Measurements from ENCODE around the gene RNF145.
"Not testable (repeated sequence)": the region's sequence is repeated elsewhere in the genome, so short reads cannot be mapped to it uniquely, and the experiment has no call there.

The RNF145 gene, protein sequence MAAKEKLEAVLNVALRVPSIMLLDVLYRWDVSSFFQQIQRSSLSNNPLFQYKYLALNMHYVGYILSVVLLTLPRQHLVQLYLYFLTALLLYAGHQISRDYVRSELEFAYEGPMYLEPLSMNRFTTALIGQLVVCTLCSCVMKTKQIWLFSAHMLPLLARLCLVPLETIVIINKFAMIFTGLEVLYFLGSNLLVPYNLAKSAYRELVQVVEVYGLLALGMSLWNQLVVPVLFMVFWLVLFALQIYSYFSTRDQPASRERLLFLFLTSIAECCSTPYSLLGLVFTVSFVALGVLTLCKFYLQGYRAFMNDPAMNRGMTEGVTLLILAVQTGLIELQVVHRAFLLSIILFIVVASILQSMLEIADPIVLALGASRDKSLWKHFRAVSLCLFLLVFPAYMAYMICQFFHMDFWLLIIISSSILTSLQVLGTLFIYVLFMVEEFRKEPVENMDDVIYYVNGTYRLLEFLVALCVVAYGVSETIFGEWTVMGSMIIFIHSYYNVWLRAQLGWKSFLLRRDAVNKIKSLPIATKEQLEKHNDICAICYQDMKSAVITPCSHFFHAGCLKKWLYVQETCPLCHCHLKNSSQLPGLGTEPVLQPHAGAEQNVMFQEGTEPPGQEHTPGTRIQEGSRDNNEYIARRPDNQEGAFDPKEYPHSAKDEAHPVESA

DNA sequence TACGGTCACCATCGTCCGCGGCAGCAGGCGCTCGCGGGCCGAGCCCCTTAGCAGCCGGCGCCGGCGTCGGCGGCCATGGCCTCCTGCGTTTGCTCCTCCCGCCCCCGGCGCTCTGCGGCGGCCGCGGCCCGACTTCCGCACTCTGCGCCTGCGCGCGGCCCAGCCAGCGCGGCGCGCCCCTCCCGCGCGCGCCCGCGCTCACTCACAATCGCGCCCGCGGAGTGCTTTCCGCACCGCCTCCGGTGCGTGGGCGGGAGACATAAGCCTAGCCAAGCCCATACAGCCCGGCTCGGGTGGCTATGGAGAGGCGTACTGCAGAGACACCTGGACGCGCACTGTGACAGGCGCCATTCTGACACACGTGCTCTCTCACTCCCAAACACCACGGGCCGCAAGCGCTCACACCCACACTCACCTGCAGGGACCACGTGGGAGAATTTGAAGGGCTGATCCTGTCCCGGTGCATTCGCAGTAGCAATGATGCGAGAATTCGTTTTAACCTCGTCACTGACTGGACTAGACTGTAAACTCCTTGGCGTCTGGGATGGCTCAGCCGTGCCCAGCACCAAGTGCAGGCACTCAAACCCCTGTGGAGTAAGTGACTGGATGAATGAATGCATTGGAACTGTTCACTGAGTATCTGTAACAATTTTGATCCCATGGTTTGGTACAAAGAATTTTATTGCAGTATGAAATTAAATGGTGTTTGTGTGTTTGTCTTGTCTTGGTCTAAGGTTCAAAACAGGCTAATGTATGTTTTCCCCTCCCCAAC, at the start of gene RNF145:
TSS of gene RNF145 (minus strand) at position 116 of the 772 bp plus-strand sequence. CDS start 5,936 bp downstream, outside the sequence.
- DNase-seq: peak; percentile 80 to 90 (median 84)

DNA sequence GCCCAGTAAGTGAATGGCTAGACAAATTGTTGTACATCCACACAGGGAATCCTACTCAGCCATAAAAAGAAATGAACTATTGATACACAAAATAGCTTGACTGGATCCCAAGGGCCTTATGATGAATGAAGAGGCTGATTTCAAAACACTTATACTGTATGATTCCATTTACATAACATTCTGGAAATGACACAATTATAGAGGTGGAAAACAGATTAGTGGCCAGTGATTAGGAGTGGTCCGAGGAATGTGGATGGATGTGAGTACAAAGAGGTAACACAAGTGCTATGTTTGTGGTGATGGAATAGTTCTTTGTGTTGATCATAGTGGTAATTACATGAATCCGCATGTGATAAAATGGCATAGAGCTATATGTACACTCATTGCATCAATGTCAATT, 49.0 kb upstream of the RNF145 start:
- no peak for DNase-seq

DNA sequence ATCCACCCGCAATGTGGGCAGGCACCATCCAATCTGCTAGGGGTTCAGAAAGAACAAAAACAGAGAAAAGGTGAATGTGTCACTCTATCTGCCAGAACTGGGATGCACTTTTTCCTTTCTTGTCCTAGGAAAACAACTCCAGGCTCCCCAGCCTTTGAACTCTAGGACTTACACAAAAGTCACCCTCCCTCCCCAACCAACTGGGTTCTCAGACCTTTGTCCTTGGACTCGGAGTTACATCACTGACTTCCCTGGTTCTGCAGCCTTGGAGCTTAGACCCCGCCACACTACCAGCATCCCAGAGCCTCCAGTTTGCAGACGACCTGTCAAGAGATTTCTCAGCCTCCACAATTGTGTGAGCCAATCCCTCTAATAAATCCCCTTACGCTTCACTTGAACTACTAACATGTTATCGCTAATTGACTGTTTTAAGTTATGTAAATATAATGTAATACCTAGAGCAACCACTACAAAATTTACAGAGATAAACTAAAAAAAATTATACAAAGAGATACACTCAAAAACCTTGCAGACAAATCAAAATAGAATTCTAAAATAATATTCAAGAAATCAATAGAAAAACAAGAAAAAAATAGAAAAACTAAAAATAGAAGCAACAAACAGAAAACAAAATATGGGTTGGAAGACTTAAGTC, 48.4 kb upstream of the RNF145 start:
- DNase-seq: no peak

DNA sequence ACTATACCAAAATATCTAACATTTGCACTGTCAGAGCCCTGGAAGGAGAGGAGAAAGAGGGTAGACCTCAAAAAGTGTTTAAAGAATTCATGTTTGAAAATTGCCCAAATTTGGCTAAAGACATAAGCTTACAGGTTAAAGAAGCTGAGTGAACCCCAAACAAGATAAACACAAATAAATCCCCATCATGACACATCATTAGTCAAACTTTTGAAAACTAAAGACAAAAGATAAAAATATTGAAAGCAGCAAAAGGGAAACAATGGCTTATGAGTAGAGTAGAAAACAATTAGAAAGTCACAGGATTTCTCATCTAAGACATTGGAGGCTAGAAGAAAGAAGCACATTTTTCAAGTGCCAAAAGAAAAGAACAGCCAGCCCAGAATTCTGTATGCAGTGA, 47.7 kb upstream of the RNF145 start:
- DNase-seq: no peak

DNA sequence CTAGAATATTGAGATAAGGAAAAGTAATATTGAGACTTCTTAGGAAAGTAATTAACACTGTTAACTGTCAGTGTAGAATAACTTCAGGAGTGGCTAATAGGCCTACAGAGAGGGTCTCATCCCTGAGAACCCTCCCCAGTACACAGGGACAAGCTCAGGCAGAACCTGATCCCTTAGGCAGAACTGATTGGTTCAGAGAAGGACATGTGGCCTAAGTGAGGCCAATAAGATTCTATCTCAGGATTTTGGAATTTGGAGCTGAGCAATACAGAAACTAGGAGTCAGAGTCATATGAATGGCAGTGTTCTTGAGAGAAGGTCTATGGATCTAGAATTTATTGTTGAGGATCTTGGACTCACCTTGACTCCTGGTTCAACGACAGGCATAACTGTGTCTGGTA, 42.8 kb upstream of the RNF145 start:
- no peak for DNase-seq

DNA sequence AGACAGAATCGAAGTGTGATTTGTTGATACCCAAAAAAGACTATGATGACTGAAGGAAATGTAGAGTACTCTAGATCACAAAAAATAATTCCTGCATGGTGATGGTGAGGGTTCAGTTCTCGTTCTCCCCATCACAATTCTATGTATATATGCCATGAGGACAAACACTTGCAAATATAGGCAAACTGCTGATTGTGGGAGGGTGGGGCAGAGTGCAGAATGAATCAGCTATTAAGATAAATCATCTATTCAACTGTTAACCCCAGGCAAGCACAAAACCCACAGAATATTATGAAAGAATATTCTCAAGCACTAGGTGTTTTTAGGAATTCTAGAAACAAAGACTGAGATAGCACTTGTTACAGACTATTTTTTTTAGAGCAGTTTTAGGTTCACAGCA, 39.8 kb upstream of the RNF145 start:
- no peak for DNase-seq

DNA sequence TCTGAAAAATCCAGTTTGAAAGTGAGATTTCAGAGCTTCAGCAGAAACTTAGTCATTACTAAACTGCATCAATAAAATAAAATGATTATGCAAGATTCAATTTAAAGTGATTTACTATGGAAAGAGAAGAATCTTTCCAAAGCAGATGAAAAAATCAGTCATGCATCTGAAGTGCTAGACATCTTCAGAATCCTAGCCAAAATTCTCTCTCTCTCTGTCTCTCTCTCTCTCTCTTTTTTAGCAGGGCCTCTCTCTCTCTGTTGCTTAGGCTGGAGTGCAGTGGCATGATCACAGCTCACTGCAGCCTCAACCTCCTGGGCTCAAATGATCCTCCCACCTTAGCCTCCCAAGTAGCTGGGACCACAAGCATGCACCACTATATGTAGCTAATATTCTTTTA, 35.5 kb upstream of the RNF145 start:
- DNase-seq: no peak

DNA sequence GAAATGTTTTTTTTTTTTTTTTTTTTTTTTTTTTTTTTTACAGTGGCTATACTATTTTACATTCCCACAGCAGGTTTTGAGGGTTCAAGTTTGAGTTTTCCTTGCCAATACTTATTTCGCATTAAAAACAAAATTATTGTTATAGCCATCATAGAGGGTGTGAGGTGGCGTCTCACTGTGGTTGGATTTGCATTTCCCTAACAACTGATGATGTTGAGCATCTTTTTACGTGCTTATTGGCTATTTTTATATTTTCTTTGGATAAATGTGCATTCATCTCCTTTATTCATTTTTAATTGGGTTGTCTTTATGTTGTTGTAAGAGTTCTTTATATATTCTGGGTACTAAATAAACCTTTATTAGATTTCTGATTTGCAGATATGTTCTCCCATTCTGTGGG, 34.8 kb upstream of the RNF145 start:
- DNase-seq: no peak

DNA sequence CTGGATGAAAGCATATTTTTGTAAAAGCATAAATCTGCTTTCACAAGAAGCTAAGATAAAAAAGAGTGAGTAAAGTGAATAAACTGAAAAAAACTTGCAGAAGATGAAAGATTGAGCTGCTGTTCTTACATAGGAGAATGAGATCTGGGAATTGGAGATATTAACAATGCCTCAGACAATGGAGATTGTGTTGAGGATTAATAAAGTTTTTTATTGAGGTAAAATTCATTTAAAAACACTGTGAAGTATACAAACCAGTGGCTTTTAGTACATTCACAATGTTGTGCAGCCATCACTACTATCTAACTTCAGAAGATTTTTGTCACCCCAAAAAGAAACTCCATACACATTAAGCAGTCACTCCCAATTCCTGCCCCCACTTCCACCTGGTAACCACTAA, 34.0 kb upstream of the RNF145 start:
- DNase-seq: no peak

DNA sequence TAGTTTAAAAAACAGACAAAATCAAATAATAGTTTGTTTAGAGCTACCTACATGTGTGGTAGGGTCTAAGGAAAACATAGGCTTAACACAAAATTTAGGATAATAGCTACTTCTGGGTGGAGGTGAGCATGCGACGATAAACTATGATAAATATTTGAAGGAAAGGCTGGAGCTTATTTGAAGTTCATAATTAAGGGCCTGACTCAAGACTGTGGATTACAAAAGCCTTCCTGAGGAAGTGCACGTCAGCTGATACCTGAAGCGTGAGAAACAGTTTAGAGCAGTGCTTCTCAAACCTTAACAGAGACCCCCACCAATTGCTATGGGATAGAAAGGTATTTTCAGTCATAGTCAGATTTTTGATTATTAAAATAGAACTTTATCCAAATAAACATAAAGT, 33.3 kb upstream of the RNF145 start:
- DNase-seq: no peak

DNA sequence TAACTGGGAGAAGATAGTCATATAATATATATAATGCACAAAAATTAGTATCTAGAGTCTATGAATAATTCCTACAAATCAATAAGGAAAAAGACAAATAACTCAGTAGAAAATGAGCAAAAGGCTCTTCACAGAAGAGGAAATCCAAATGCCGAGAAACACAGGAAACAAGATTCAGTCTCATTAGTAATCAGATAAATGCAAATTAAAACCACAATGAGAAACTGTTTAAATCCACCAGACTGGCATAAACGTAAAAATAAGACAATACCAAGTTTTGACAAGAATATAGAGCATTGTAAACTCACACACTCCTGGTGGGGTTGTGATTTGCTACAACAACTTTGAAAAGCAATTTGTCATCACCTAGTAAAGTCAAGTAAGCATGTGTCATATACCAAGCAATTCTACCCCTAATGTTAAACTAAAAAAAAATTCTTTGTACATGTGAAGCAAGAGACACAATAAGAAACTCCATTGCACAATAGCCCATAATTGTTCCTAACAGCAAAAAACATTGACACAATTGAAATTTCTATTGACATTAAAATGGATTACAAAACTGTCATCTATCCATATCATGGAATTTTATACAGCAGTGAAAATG, 32.7 kb upstream of the RNF145 start:
- no peak for DNase-seq

DNA sequence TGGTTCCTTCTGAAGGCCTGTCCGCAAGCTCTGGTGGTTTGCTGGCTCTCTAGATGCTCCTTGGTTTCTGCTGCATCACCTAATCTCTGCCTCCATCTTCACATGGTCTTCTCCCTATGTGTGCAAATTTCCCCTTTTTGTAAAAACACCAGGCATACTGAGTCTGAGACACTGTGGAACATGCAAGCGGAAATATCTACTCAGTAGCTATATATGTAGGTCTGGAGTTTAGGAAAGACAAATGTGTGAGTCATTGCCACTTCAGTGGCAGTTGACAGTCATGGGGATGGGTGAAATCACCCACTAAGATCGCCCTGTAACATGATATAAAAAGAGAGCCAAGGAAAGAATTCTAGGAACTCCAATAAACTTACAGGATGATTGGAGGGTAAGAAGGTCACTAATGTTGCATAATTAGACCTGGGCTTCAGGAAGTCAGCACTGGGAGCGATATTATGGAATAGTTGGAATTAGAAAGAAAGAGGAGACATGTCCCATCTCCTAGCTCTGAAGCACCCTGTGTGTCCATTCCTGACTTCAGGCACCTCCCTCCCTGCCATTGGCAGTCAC, 31.0 kb upstream of the RNF145 start:
- no peak for DNase-seq

DNA sequence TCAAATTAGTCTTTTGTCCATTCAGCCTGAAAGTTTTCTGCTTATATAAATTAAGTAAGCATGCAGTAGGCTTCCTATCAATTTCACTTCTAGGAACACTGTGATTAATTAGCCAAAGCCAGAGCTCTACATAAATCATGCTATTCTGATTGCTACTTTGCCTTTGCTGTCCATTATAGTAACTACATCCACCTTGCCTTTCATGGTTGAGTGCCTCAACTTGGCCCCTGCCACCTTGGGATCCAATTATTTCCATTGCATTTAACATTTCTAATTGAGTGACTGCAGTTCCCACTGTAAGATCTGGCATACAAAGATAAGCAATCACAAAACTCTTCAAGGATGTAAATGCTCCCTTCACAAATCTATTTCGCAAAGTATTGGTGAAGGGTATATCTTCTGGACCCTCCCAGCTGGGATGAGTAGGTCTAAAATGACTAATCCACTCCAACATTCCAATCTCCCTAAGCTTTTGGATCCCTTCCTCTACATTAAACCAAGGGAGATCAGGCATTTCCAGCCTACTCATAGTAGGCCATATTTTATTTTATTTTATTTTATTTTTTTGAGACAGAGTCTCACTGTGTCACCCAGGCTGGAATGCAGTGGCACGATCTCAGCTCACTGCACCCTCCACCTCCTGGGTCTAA, 26.6 kb upstream of the RNF145 start:
- not testable (repeated sequence) for DNase-seq

DNA sequence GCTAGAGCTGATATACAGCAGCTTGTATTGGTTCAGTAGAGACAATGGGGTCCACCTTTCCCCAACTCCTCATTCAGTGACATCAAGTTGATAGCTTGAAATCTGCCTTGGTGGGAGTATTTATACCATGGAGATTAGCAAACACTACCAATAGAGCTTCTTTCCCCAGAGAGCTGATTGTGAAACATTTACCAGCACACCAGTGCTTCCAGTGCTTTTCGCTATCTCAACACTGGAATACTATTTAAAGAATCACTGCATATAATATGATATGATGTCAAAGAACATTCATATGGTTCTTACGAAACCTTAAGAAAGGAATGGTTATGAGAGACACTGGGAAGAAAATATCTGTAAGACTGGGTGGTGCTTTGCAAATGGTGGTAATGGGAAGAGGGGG, 21.8 kb upstream of the RNF145 start:
- DNase-seq: no peak

DNA sequence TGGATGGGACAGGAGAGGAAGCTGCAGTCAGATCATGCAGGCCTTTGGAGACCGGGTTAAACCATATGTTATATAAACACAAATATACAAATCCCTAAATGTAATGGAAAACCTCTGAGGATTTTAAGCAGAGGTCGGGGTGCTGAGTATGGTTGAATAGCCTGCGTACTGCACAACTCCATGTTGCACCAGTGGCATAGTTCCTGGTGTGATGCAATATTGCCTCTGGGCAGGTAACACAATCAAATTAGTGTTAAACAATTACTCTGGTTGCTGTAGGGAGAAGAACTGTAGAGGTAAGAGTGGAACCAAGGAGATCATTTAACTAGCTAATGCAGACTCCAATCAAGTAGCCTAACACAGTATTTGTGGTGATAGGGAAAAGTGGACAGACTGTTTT, 21.3 kb upstream of the RNF145 start:
- no peak for DNase-seq

DNA sequence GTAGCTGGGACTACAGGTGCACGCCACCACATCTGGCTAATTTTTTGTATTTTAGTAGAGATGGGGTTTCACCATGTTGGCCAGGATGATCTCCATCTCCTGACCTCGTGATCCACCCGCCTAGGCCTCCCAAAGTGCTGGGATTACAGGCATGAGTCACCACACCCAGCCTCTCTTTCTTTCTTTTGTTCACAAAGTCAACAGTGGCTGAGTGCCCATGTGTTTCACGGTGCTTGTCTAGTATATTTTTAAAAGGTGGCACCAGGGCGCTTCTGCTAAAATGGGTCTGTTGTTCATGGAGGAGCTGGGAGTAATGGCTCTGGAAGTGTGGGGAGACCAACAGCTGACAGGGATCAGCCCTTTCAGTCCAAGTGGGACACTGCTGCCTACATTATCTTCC, 18.7 kb upstream of the RNF145 start:
- not testable (repeated sequence) for DNase-seq

DNA sequence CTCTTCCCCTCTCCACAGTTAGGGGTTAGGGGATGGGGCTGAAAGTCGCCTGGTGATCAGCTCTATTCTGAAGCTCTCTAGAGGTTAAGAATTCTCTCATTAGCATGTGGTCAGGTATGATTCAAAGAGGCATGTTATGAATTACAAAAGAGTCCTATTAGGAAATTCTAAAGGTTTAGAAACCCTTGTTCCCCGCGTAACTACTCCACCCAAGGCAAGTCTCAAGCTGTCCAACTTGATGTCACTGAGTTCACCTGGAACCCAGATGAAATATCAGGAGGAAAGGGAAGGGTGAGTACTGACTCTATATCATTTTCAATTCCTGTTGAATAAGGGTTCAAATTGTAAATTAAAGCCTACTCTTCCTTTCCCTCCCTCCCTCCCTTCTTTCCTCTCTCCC, 18.1 kb upstream of the RNF145 start:
- no peak for DNase-seq

DNA sequence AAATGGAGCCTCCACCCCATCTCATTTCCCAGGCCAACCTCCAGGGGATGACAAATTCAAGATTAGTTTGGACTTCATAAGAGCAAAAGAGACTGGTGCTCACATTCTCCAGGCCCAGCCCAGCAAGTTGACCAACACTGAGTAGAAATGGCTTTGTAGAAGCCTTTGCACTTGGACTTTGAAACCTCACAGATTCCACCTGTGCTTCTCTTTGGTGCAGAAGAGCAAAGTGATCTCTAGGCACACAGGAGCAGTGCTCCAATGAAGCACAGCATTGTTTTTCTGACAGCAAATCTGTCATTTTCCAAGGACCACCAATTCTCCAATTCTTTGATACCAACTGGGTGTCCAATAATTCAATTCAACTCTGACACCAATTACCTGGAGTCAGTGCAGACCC, 17.1 kb upstream of the RNF145 start:
- no peak for DNase-seq

DNA sequence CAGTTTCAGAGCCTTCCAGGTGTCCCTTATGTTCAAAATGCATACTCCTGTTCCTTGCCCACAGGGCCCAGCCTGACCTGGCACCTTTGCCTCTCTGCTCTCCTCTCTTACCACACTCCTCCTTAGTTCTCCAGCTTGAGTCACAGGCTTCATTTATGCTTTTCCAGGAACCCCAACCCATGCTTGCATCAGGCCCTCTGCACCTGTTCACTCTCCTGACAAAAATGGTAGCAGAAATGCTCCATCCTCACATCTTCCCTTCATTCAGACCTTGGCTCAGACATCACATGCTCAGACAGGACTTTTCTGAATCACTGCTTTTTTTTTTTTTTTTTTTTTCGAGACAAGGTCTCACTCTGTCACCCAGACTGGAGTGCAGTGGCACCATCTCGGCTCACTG, 15.1 kb upstream of the RNF145 start:
- no peak for DNase-seq

DNA sequence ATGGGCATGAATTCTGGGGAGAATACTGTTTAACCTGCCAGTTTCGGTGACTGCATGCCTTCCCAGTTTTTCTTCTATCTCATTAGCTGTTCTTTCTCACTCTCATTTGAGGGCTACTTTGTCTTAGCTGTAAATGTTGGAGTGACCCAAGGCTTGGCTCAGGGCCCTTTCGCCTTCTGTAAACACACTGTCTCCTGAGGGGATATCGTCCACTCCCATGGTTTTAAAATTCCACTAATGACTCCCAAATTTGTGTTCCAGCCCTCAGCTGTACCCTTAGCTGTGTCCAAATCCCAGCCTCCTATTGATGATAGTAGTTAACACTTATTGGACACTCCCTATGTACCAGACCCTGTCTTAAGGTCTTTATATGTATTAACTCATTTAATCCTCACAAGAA, 14.1 kb upstream of the RNF145 start:
- no peak for DNase-seq

DNA sequence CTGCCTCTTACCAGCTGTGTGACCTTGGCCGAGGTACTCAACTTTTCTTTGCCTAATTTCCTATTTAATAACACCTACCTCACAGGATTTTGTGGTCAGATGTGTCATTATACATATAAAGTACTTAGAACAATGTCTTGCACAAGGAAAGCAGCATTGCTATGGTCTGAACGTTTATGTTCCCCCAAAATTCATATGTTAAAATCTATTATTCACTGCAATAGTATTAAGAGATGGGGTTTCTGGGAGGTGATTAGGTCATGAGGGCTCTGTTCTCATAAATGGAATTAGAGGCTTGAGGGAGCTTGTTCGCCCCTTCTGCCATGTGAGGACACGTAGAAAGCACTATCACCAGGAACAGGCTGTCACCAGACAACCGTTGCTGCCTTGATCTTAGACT, 10.9 kb upstream of the RNF145 start:
- no peak for DNase-seq

DNA sequence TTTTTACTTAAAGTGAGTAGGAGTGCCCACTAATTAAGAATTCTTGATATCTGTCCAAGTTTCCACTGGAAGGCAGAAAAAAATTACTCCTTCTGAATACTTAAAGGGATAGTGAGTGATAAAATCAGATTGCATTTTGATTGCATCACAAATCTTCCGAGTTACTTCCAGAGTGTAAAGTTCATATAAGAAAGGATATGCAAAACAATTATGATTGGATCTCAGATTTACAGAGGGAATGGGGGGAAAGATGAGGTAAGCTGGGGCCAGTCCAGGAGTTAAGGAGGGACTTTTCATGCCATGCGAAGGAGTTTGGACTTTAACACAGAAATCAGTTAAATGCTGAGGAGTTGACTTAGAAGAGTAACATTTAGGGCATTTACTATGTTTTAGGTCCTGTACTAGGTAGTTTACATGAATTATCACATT, 9.3 kb upstream of the RNF145 start:
- no peak for DNase-seq
